Measurements from ENCODE around the gene NFATC3.

NFATC3 gene

DNA sequence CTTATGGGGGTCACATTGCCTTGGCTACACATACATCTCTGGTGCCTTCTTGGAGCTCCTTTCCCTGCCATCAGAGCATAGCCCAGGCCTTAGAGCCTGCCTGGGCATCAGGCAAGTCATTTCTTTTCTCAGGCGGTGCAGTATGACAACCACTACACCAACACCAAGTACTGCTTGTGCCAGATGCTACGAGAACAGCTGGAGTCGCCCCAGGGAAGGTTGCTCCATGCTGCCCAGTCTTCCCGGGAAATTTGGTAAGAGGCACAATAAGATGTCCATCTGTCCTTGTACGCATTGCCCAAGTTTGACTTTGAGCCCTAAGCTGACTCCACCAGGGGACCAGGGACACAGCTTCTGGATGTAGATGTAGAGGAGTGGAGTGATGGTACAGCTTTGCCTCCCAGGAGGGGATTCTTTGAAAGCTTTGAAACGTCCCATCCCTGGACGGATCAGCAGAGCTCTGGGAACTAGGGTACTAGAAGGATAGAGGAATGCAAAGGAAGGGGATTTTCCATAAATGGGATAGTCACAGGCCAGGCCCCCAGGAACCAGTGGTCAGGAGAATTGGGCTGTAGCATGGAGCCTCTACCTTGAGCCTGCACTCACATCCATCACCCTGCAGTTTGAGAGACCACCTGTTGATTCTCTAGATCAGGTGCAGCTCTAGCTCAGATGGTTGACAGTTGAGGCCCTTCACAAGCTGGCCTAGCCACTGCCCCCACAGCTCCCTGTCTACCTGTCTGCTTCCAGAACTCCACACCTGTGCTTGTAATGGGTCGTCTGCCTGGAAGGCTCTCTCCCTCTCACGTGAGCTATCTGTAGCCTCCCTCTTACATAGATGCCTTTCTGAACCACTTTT, 11.0 kb upstream of the NFATC3 start:
- DNase-seq, result no peak

DNA sequence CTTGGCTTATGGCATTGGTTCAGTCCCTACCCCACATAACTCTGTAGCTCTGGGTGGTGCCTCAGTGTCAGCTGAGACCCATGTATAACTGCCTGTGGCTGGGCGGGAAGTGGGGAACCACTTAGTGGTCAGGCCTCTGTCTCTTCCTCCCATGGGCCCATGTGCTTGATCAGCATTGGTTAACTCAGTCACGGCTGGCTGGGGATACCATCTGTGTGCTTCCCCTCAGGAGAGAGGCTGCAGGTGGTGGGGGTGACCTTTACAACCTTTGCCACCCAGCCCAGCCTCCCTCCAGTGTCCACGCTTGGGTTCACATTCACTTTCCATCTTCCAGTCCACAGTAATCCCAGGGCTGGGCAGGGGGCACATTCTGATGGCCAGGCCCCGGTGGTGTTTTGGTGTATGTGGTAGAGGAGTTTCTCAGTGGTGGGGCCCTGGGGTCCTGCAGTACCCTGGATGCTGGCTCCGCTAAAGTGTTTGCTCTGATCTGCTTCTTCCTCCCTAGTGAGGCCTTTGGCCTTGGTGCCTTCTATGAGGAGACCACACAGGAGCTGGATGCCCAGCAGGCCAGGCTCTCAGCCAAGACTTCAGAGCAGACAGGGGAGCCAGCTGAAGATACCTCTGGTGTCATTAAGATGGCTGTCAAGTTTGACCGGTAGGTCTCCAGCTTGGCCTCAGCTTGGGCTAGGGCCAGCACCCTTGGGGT, 10.2 kb upstream of the NFATC3 start:
- peak; percentile 84 for DNase-seq

- no peak for DNase-seq
Observed at GRCh38 chr16:68075980-68076379, 9.2 kb upstream of the NFATC3 start.

DNA sequence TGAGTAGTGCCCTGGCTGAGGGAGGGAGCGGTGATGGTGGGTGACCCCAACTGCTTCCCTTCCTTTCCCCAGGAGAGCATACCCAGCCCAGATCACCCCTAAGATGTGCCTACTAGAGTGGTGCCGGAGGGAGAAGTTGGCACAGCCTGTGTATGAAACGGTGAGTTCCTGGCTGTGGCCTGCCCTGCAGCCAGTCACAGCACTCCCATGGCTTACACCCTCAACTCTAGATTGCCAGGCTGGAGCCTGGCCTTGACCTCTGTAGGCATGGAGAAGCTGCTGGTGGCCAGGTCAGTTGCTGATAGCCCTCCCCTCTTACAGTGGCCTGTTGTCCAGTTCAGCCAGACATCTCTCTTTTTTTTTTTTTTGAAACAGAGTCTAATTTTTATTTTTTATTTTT, 8.6 kb upstream of the NFATC3 start:
- DNase-seq, result no peak

GRCh38 chr16:68077866-68078700, 7.1 kb upstream of the NFATC3 start:
- peak; percentile 81 for DNase-seq

- no peak for DNase-seq
Observed at GRCh38 chr16:68078701-68079375, 6.3 kb upstream of the NFATC3 start.

- DNase-seq, result no peak
Observed at GRCh38 chr16:68079376-68079625, 5.9 kb upstream of the NFATC3 start.

DNA sequence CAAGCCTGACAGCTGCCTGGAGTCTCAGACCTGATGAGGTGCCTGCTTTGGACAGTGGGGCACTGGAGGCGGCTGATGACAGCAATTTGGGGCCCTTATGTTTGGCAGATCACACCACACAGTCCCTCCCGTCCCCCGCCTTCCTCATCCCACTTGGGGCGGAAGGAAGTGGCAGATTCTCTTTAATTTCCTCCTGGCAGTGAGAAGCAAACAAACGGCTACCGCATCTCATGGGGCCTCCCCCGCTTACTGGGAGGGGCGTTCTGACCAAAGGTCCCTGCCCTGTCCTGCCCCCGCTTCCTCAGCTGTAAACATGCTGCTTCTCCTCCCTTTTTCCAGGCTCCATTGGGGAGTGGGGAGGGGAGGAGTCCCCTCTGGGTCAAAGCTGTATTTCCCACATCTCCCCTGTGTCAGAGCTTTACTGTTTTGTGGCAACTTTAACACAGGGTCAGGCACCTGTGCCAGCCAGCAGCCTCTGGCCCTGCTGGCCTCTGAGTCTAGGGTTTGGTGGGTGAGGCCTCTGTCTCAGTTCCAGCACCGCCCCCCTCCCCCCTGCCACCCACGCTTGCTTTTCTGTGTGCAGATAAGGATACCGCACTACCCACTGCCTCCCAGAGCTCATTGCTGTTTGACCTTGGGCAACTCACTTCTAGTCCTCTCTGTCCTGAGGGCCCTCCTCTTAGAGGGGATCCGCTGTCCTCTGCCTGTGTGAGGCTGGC, 5.4 kb upstream of the NFATC3 start:
- DNase-seq, result peak; percentile 97

DNA sequence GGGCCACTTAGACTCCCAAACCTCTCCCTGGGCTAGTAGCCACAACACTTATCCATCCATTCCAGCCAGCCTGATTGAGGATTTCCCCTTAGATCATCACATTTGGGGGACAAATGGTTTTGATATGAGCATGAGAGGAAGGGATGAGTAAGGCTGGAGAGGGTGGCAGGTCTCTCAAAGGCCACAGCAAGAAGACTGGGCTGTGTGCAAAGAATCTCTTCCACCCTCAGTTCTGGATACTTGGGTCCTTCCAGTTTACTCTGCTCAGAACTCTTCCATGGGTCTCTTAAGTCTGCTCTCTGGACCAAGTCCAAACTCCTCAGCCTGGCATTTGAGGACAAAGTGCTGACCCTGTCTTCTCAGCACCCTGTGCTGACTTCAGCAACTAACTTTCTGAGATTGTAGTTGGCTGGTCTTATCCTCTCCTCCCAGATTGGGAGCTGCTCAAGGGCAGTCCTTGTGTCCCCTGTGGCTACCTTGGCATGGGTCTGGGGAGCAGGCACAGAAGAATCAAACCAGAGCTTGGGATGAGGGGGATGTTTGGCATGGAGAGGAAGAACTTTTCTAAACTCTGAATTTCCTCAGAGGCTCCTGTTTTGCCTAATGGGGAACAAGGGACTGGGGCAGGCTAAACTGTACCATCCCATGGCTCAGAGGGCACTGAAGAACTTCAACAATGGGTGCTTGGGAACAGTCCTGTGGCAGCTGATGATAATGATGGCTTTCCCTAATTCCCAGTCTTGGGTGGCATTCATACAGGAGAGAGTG, 3.1 kb upstream of the NFATC3 start:
- DNase-seq, result no peak

DNA sequence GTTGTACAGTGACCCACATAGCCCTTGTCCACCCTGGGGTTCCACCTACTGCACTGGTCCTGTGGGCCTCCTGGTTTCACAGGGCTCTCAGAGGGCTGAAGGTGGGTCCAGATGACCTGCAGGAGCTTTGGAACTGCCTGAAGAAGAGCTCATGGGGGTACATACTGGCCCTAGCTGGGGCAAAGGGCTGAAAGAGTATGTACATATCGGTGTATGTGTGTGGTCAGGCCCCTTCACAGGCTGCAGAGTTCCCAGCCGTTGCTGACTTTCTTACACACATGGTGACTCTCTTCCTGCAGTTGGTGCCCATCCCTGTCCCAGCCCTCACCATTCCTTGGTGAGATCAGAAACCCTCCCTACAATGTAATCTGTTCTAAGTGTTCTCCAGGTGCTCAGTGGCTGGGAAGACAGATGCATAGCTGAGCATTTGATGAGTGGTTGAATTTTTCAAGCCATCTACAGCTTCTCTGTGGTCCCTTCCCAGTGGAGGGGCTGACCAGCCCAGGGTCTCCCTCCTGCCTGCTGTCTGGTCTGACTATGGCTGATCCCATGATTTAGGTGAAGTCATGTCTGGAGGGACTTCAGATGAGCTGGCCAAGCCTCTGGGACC, 2.4 kb upstream of the NFATC3 start:
- no peak for DNase-seq

GRCh38 chr16:68083239-68083781, 1.9 kb upstream of the NFATC3 start:
- no peak for DNase-seq

GRCh38 chr16:68083861-68084503, 1.2 kb upstream of the NFATC3 start:
- no peak for DNase-seq

DNA sequence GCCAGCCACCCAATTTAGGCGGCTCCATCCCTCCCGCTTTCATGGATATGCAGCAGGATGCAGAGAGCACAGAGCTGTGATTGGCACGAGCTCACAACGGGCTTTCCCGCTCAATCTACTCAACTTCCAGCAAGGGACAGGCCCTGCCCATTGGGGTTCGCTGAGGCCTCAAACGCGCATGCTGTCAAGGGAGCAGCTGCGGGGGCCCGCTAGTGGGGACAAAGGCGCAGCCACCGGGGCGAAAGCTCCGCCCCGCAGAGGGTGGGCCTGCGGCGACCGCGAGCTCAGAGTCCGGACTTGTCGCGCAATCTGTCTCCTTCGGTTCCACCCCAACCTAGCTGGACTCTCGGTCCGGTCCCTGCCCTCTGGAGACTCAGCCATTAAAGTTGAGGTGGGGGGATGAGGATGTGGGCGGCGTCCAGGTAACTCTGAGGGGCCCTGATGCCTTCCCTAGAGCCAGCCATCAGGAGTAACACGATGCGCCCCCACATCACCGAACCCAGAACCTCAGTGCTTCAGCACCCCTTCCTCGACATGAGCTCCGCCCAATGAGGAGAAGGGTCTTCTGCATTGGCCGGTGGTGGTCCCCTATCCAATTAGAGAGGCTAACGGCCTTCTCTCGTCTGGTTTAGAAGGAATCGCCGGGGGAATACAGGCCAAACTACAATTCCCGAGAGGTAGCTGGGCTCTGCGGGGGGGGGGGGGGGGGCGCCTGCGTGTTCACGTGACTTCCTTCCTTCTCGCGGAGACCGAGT, 489 bp upstream of the NFATC3 start:
- DNase-seq, result peak; percentile 96

- peak; percentile 60 for DNase-seq
Observed at GRCh38 chr16:68086336-68086841, 1.2 kb downstream of the NFATC3 start.

DNA sequence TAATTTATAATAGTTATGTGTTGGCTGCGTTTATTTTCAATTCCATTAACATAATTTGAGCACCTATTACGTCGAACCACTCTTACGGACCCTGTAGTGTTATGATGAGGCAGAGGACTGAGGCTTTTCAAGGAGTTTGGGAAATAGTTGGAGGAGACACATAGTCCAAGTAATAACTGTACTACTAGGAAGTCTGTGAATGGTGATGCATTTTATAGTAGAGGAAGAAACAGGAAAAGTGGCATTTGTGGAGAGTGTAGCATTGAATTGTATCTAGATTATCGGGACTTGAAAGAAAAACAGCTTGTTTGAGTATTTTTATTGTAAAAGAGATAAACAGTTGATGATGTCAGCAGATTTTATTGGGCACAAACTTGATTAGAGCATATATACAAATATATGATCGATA, 1.7 kb downstream of the NFATC3 start:
- DNase-seq, result no peak

DNA sequence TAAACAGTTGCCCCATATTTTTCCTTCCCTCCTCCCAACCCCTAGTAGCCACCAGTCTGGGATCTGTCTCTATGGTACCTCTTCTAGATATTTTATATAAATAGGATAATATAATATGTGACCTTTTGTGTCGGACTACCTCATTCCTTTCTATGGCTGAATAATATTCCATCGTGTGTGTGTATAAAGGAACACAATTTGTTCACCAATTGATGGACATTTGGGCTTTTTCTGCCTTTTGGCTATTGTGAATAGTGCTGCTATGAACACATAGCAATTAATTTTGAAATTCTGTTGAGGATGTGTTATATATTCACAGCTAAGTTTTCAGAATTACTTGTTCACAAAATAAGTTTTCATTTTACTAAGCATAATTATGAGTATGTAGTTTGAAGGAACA, 2.5 kb downstream of the NFATC3 start:
- DNase-seq, result no peak

- DNase-seq, result no peak
Observed at GRCh38 chr16:68088130-68088972, 3.2 kb downstream of the NFATC3 start.

DNA sequence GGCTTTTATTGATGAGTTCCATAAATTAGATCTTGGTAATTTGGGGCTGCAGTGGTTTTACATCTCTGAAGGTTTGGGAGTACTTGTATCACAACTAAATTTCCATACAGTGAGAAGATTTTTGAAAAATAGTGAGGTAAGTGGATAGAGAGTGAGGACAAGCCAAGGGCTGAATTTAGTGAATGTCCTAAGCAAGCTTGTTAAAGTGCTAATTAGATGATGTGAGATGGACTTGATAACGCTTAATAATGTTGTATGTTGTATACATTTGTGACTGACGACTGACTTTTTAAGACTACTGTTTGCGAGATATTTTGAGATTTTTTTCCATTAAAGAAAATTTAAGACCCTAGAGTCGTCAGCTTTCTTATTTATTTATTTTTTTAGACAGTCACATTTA, 3.9 kb downstream of the NFATC3 start:
- DNase-seq, result no peak

All from hematopoietic multipotent progenitor cell treated with erythropoietin and hydrocortisone succinate and interleukin-3 and kit ligand, for 6 days (in vitro differentiated cells).